Aorta (tissue), 5 donors: ENCODE data around the gene TFPI2. TPM values are rescaled to one million over a fixed set of nuclear protein-coding genes. Genes with fewer than 3 reads are reported as not detected.
A peak's percentile ranks its signal among the peaks of the same experiment; 100 is the strongest.

Source experiments
- ATAC-seq: fragments of 200-7000 bp; cut with Tn5 transposase; one replicate; pipeline ENCODE4 v1.9.1; 2022; ENCODE audit warnings: moderate library complexity; ENCODE audit not compliant: low FRiP score
- DNase-seq, 2 donors: peaks; one replicate each; pipeline ENCODE4 v3.0.0-alpha.2; 2020
- H3K27ac ChIP-seq, 2 donors: one replicate each; pipeline ENCODE4 v1.5.1; 2013; ENCODE audit warnings: low read length in 2 of 2, mild to moderate bottlenecking in 2 of 2, moderate library complexity in 2 of 2, control low read depth in 1 of 2, inconsistent platforms in 1 of 2, low read depth in 1 of 2
- H3K27me3 ChIP-seq, 2 donors: one replicate each; pipeline ENCODE4 v1.6.1; 2013; ENCODE audit warnings: control low read depth in 1 of 2, low read length in 1 of 2, mild to moderate bottlenecking in 1 of 2, moderate library complexity in 1 of 2; ENCODE audit not compliant: insufficient read depth in 2 of 2, control insufficient read depth in 1 of 2
- H3K36me3 ChIP-seq, 2 donors: one replicate each; pipeline ENCODE4 v1.6.1; 2013; ENCODE audit warnings: control low read depth in 1 of 2, low read length in 1 of 2, mild to moderate bottlenecking in 1 of 2; ENCODE audit not compliant: insufficient read depth in 2 of 2, control insufficient read depth in 1 of 2
- H3K4me1 ChIP-seq, 2 donors: one replicate each; pipeline ENCODE4 v1.6.1; 2013; ENCODE audit warnings: low read length in 2 of 2, control low read depth in 1 of 2, mild to moderate bottlenecking in 1 of 2, moderate library complexity in 1 of 2; ENCODE audit not compliant: insufficient read depth in 2 of 2, control insufficient read depth in 1 of 2
- H3K4me3 ChIP-seq, 2 donors: one replicate each; pipeline ENCODE4 v1.5.1; 2013; ENCODE audit warnings: low read length in 2 of 2, control low read depth in 1 of 2, mild to moderate bottlenecking in 1 of 2
- H3K9me3 ChIP-seq: one replicate; pipeline ENCODE4 v1.6.1; 2013; ENCODE audit warnings: mild to moderate bottlenecking, low read length; ENCODE audit not compliant: control insufficient read depth
- WGBS, 2 donors: extraction: QIAGEN DNeasy Blood & Tissue Kit; methylation state at CpG; one replicate each; pipeline ENCODE4 v1.1.7; 2013; 5-methylcytosine and 5-hydroxymethylcytosine counted together
- intact Hi-C, 2 donors: fragments of 100-400 bp; cut with DNase I; formaldehyde crosslinking; loops; one replicate each; pipeline versions ENCODE4 v1.14.2 to v1.15.0; 2022
- polyA plus RNA-seq, 2 donors: library from polyadenylated mRNA; stranded (reverse); fragments of 200-250 nt; gene quantifications; one replicate each; pipeline ENCODE4 v1.2.3, GENCODE V29; 2013
- total RNA-seq, 2 donors: library from RNA; stranded (reverse); fragmentation: NEBNext Ultra II Directional; extraction: Animal tissue kit (Norgen Biotek cat#: 25700); gene quantifications; one replicate each; pipeline ENCODE4 v1.2.1, GENCODE V29; 2021
- donor health status: healthy with polysubstance abuse.
- donor health status: Bipolar disorder and iron deficiency.
- donor health status: DM: no; HTN: no; CAD: no.
- donor health status: DM: no; HTN: no; CAD: no.
- donor health status: DM: yes; HTN: yes; CAD: no.

Gene TFPI2
- total and polyA plus RNA-seq, 4 donors = 5.8 to 41.2 (median 11.2) TPM

DNA sequence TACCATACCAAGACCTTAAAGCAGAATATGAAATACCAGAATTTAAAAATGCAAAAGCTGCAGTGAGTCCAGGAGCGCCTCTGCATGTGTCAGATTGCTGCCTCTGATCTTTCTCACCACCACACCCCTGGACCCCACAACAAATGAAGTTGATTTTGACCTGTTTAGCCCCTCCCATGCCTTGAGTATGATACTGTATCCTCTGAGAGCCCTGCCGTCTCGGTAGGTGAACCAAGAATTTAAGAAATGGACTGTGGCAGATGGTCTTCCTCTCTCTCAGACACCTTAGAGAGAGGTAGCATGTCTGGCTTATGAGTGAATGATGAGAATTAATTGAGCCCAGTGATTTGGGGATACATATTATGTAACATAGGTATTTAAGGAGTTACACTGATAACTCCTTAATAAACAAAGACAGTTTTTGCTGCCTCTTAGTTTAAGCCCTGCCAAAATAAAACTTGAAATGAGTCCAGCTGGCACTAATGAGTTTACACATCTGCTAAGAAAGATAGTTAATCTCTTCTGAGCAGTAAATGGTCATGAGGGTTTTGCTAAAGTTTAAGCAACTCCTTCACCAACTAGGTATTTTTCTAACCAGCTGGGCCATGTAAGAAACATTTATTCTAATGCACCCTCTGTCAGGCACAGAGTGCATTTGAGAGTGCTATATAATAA lies 4.5 kb upstream of the TFPI2 start:
- ATAC-seq (no peak), DNase-seq (no peak)
- Histone ChIP-seq H3K9me3 (no peaks in the 10 kb centered on the region), H3K4me3 (no peak overlapping the region), H3K36me3 (no peaks in the 10 kb centered on the region), H3K27ac (no peak overlapping the region), H3K4me1 (no peaks in the 10 kb centered on the region), H3K27me3 (no peaks in the 10 kb centered on the region)
- intact Hi-C loops = no loop called here
- WGBS, 2 donors = 82 to 87% methylated on average over 3 of the region's 3 CpGs

DNA sequence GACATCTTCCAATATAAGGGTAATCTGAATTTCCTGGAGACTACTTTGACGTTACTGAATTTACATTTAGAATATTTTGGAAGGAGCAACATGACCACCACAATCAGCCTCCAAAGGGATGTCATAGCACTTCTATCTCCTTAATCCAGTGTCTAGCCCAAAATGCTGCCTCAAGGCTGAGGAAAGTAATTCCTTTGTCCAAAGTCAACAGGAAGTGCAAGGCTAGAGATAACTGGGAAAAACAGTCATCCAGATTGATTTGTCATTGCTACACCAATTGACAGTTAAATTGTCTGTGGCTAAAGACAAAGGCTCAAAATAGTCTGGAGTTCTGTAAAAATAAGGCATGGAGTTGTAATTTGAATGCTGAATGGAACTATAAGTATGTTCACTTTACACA lies 3.9 kb upstream of the TFPI2 start:
- WGBS, 2 donors = 71 to 81% methylated on average over 1 of the region's 1 CpG
- Histone ChIP-seq H3K27ac (no peak overlapping the region), H3K4me1 (no peaks in the 10 kb centered on the region), H3K27me3 (no peaks in the 10 kb centered on the region), H3K36me3 (no peaks in the 10 kb centered on the region), H3K9me3 (no peaks in the 10 kb centered on the region), H3K4me3 (no peak overlapping the region)
- intact Hi-C loops = no loop called here
- DNase-seq (no peak), ATAC-seq (no peak)

DNA sequence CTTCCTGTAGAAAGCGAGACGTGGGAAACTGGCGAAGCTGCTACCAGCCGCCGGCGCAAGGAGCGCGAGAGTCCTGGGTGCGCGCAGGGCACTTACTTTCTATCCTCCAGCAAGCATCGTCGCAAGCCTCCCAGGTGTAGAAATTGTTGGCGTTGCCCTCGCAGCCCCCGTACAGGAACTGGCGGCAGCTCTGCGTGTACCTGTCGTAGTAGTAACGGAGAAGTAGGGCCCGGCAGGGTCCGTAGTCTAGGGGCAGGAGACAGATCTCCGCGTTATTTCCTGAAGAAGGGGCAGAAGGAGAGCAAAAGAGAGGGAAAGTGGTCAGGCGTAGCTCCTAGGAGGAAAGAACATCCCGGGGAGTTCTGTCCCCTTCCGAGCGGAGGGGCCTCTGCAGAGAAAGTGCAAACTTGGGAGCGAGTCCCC lies 501 bp downstream of the TFPI2 start:
- WGBS, 2 donors = 0 to 1% methylated on average over 28 of the region's 28 CpGs
- H3K27me3 ChIP-seq = no peaks in the 10 kb centered on the region
- DNase-seq (peak in 1 of 2 donors; percentile 54), ATAC-seq (peak; percentile 80)
- H3K36me3 ChIP-seq = no peaks in the 10 kb centered on the region
- H3K4me1 ChIP-seq = no peaks in the 10 kb centered on the region
- H3K27ac ChIP-seq = no peak overlapping the region
- intact Hi-C loops = no loop called here
- peak overlapping the region; percentile 59 to 60 for H3K4me3 ChIP-seq
- H3K9me3 ChIP-seq = no peaks in the 10 kb centered on the region

DNA sequence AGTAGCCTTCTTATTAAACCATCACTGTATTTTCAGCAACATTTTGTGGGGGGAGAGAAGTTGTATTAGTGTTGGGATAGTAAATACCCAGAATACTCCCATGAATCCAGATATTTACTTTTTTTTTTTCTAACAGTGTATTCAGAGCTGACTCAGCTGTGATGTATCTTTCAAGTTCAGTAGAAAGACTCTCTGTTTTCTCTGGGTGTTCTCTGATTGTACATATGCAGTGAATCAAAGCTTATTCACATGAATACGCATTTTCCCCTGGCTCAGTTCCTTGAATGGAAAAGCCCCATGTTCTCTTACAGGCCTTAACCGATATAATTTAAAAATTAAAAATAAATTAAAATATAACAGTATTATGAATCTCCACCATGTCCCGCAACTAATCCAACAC lies 1.3 kb downstream of the TFPI2 start:
- WGBS, 2 donors = 78 to 90% methylated on average over 3 of the region's 3 CpGs
- Histone ChIP-seq H3K4me3 (no peak overlapping the region), H3K9me3 (no peaks in the 10 kb centered on the region), H3K27me3 (no peaks in the 10 kb centered on the region), H3K4me1 (no peaks in the 10 kb centered on the region), H3K27ac (no peak overlapping the region), H3K36me3 (no peaks in the 10 kb centered on the region)
- no peak for DNase-seq
- intact Hi-C loops = no loop called here
- no peak for ATAC-seq

DNA sequence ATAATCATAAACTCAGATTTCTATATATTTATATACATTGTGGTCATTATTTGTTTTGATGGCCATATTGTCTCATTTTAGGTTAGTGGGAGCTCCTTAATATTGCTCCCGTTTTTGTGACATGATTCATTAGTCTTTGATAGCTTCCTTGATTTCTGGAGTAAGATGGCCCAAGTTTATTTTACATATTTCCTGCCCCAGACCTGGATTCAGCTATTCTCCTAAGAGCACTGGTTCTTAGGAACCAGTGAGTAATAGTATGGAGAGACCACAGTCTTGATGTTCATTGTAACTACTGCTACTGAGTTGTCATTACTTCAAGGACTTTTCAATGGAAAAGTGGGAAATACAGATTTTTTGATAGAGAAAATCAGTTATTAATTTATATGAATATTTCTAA lies 6.0 kb downstream of the TFPI2 start:
- H3K4me3 ChIP-seq = no peak overlapping the region
- H3K36me3 ChIP-seq = no peaks in the 10 kb centered on the region
- no peaks in the 10 kb centered on the region for H3K9me3 ChIP-seq
- intact Hi-C loops = no loop called here
- ATAC-seq (no peak), DNase-seq (no peak)
- 88% methylated on average over 1 of the region's 1 CpG for WGBS, 2 donors
- no peak overlapping the region for H3K27ac ChIP-seq
- H3K27me3 ChIP-seq = no peaks in the 10 kb centered on the region
- H3K4me1 ChIP-seq = no peaks in the 10 kb centered on the region

DNA sequence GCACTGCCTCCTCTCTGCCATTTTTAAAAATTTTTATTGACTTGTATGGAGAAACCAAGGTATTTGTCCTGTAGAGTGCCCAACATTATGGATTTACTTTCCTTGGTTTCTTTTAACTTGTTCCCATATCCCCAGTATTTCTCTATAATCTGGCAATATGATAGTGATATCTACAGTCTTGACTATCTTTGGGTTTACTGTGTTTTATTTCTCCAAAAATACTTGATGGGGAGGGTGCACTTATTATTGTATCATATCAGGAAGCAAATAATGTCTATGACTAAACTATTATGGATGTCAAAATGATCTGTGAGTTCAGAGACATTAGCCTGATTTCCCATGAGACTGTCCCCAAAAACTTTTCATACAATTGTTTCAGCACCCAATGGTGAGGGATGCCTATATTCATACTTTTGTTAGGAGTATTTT lies 6.6 kb downstream of the TFPI2 start:
- Histone ChIP-seq H3K27me3 (no peaks in the 10 kb centered on the region), H3K4me3 (no peak overlapping the region), H3K9me3 (no peaks in the 10 kb centered on the region), H3K36me3 (no peaks in the 10 kb centered on the region), H3K27ac (no peak overlapping the region), H3K4me1 (no peaks in the 10 kb centered on the region)
- intact Hi-C loops = no loop called here
- no peak for ATAC-seq
- no peak for DNase-seq

DNA sequence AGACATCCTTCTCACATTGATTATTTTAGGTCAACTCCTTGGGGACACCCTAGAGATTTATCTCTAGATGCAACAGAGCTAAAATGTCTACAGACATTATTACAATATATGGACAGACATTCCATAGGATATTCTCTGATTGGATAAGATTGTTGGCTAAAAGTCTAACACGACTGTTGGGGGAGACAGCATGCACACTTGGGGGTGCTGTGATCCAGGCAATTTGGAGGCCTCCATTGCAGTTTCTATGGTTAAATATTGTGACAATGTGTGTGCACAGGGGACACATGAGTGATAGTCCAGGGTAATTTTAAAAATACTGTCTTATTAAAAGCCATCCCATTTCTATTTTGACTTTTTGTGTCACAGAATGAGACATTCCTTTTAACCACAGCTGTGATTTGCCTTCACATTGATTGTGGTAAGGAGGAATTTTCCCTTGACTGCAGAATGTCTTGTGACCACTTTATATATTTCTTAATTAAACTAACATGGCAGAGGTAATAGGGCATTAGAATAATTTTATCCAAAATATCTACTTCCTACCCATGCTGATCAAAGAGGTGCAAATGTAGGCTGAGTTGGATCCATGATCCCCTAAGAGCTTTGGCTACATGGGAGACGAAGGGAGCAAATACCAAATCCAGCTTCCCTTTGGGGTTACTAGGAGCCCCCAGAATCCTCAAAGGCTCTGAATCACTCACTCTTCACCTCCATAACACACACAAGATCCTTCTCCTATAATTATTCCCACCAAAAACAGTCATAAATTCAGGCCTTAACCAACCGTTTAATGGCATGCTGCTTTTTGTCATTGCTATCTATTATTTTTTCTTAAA lies 7.3 kb downstream of the TFPI2 start:
- H3K36me3 ChIP-seq = no peaks in the 10 kb centered on the region
- intact Hi-C loops = no loop called here
- H3K27me3 ChIP-seq = no peaks in the 10 kb centered on the region
- H3K4me1 ChIP-seq = no peaks in the 10 kb centered on the region
- DNase-seq (no peak), ATAC-seq (no peak)
- no peak overlapping the region for H3K27ac ChIP-seq
- 79 to 80% methylated on average over 3 of the region's 3 CpGs for WGBS, 2 donors
- H3K4me3 ChIP-seq = no peak overlapping the region
- H3K9me3 ChIP-seq = no peaks in the 10 kb centered on the region

DNA sequence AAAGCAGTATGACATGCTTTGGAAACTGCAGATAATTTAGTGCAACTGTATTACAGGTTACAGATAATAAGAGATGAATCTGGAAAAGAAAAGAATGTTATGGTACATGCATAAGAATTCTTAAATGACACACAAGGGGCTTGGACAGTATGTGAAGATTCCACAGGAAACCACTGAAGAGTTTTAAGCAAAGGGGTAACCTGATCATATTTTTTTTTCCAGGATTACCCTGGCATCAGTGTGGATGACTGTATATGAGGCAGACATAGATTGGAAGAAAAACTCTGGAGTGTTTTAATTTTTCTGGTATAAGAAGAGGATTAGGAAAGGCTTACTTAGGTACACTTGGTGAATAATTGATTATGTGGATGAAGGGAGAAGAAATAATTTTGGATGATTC lies 8.1 kb downstream of the TFPI2 start:
- intact Hi-C loops = no loop called here
- no peak overlapping the region for H3K27ac ChIP-seq
- H3K9me3 ChIP-seq = no peaks in the 10 kb centered on the region
- no peak for DNase-seq
- H3K27me3 ChIP-seq = no peaks in the 10 kb centered on the region
- no peak overlapping the region for H3K4me3 ChIP-seq
- ATAC-seq = no peak
- no peaks in the 10 kb centered on the region for H3K4me1 ChIP-seq
- no peaks in the 10 kb centered on the region for H3K36me3 ChIP-seq

DNA sequence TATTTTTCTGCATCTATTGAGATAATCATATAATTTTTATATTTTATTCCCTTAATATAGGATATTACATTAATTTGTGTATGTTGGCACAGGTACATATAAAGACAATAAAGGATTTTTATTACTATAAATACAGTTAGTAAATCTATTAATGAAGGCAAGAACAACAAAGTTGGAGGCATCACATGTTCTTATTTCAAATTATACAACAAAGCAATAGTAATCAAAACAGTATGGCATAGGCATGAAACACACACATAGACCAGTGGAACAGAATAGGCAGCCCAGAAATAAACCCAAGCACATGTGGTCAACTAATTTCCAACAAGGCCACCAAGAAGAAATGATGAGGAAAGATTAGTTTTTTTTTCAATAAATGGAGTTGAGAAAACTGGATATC lies 11.2 kb downstream of the TFPI2 start:
- no peak for DNase-seq
- intact Hi-C loops = no loop called here

More for the DNA sequence above, 11.2 kb downstream of the TFPI2 start:
- Histone ChIP-seq H3K4me3 (no peak overlapping the region), H3K27ac (no peak overlapping the region), H3K9me3 (no peaks in the 10 kb centered on the region), H3K4me1 (no peaks in the 10 kb centered on the region), H3K36me3 (no peaks in the 10 kb centered on the region), H3K27me3 (no peaks in the 10 kb centered on the region)
- no peak for ATAC-seq
